Transverse colon (tissue), 4 donors: Measurements from ENCODE around the gene IFITM2.

Experiments used
- CTCF ChIP-seq, 5 experiments: fragments of 200-600 bp in 3 of 5; fragments of 450-650 bp in 2 of 5; sonication (generic) in 3 of 5; IDR thresholded peaks; 1 replicate in 2 of 5; 2 replicates in 3 of 5; pipeline ENCODE4 v1.5.1; 2016 to 2017; ENCODE audit warnings: antibody characterized with exemption in 5 of 5, inconsistent platforms in 3 of 5, mild to moderate bottlenecking in 2 of 5, moderate library complexity in 1 of 5
- EP300 ChIP-seq: sonication (generic); formaldehyde crosslinking; IDR thresholded peaks from one replicate; pipeline ENCODE4 v1.6.1; 2017; ENCODE audit warnings: antibody characterized with exemption, low read depth
- POLR2AphosphoS5 ChIP-seq, 3 donors: sonication (generic); formaldehyde crosslinking; IDR thresholded peaks; one replicate each; pipeline ENCODE4 v1.6.1; 2016; ENCODE audit warnings: antibody characterized with exemption in 3 of 3

- TF ChIP-seq CTCF (IDR thresholded peaks at IDR 0.05) = no peak
- no peak for TF ChIP-seq EP300
- TF ChIP-seq POLR2AphosphoS5 (IDR thresholded peaks at IDR 0.05) = no peak
Measured at GRCh38 chr11:356610-357009, 49.0 kb downstream of the IFITM2 start.
